ENCODE measurements around the gene TMEM150A. TPM values are rescaled to one million over a fixed set of nuclear protein-coding genes. Genes with fewer than 3 reads are reported as not detected.

The TMEM150A gene
- total and polyA plus RNA-seq, 2 donors (not counting 3 experiments of a cell fraction or from before 2014, with no cell fraction given) = 17.7 to 35.7 TPM

GRCh38 chr2:85613717-85614515, 11.4 kb upstream of the TMEM150A start:
- no peaks in the 10 kb centered on the region for H3K27me3 ChIP-seq (ENCODE audit: control insufficient read depth in 2 of 2, insufficient read depth in 2 of 2, low read length in 2 of 2)
- FAIRE-seq = no peak
- dilution Hi-C loops (cut with MboI; ENCODE audit: extremely low pct_ligation_motif_present, low sequenced_read_pairs) (no loop called here), intact Hi-C loops (cut with micrococcal nuclease) (no loop called here)
- BruUV-seq (replicated peaks) = no TSS peak
- ChIA-PET POLR2A (no interaction called here), CTCF (no interaction called here)
- H3K27ac ChIP-seq (ENCODE audit: insufficient read depth, low read depth, low read length) = no peak overlapping the region
- no peak overlapping the region for H3K9ac ChIP-seq (replicated peaks; ENCODE audit: extremely low read depth, insufficient read depth, low read length)
- H3K4me3 ChIP-seq (replicated peaks in 1 of 3; ENCODE audit: insufficient read depth in 1 of 3, low read depth in 1 of 3, low read length in 3 of 3) = no peak overlapping the region
- no peaks in the 10 kb centered on the region for H3K9me1 ChIP-seq (replicated peaks; ENCODE audit: control insufficient read depth, extremely low read depth, insufficient read depth, low read length)
- peaks cover 40% of the 10 kb centered on the region for H3K79me2 ChIP-seq (ENCODE audit: control insufficient read depth, insufficient read depth, low read length)
- no peaks in the 10 kb centered on the region for H4K20me1 ChIP-seq (replicated peaks; ENCODE audit: control insufficient read depth, extremely low read depth, insufficient read depth, low read length)
- H3K36me3 ChIP-seq (ENCODE audit: control insufficient read depth in 2 of 2, extremely low read depth in 1 of 2, insufficient read depth in 2 of 2, low read length in 2 of 2) = peaks cover 1 to 2% of the 10 kb centered on the region in 2 experiments
- DNase-seq (ENCODE audit: low read depth, low spot score) = no peak
- H2AFZ ChIP-seq (ENCODE audit: low read depth, low read length) = no peak overlapping the region
- H3K9me3 ChIP-seq (replicated peaks; ENCODE audit: control insufficient read depth, insufficient read depth, low read length) = no peaks in the 10 kb centered on the region
- TF ChIP-seq EZH2 (IDR thresholded peaks at IDR 0.05; ENCODE audit: borderline replicate concordance, low read depth, low read length, severe bottlenecking) (no peak), CTCF (IDR thresholded peaks at IDR 0.05; ENCODE audit: extremely low read depth in 1 of 2, insufficient read depth in 1 of 2, low read depth in 1 of 2, low read length in 2 of 2) (no peak), MAX (IDR thresholded peaks at IDR 0.05; ENCODE audit: insufficient read depth, insufficient read length) (no peak), JUN (IDR thresholded peaks at IDR 0.05; ENCODE audit: borderline replicate concordance, insufficient read depth, insufficient read length, low read depth) (no peak), GATA2 (IDR thresholded peaks at IDR 0.05; ENCODE audit: insufficient read depth, insufficient read length, low read depth, low read length) (no peak), POLR2A (IDR thresholded peaks at IDR 0.05; ENCODE audit: low read depth, low read length) (no peak), POLR2AphosphoS5 (IDR thresholded peaks at IDR 0.05; ENCODE audit: insufficient read depth, low read depth, low read length) (no peak), FOS (IDR thresholded peaks at IDR 0.05; ENCODE audit: borderline replicate concordance, insufficient read depth, low read length) (no peak), MYC (IDR thresholded peaks at IDR 0.05; ENCODE audit: low read depth, low read length) (no peak)
- peaks cover 17% of the 10 kb centered on the region for H3K4me1 ChIP-seq (ENCODE audit: control insufficient read depth, extremely low read depth, insufficient read depth, low read length)
- no peak overlapping the region for H3K4me2 ChIP-seq (ENCODE audit: insufficient read depth, low read length)

Measured in endothelial cell of umbilical vein (primary cell).